GM12872 (cell line): ENCODE results near the gene DUSP3.

Source experiments
- CTCF ChIP-seq: IDR thresholded peaks from 3 replicates; pipeline ENCODE4 v1.5.1; 2011; ENCODE audit warnings: low read depth, mild to moderate bottlenecking, low read length, moderate library complexity; ENCODE audit not compliant: insufficient read depth

Gene DUSP3

GRCh38 chr17:43778337-43779144, at the start of gene DUSP3:
TSS of gene DUSP3 (minus strand) at chr17:43778977. CDS start at chr17:43778924, 53 bp downstream.
- TF ChIP-seq CTCF = no peak

GRCh38 chr17:43827596-43827995, 48.8 kb upstream of the DUSP3 start:
- TF ChIP-seq CTCF = no peak

- no peak for TF ChIP-seq CTCF
Measured at GRCh38 chr17:43826206-43826605, 47.4 kb upstream of the DUSP3 start.

GRCh38 chr17:43825567-43825966, 46.8 kb upstream of the DUSP3 start:
- TF ChIP-seq CTCF = no peak

GRCh38 chr17:43823350-43824084, 44.7 kb upstream of the DUSP3 start:
- TF ChIP-seq CTCF = no peak

GRCh38 chr17:43822570-43823190, 43.9 kb upstream of the DUSP3 start:
- TF ChIP-seq CTCF = no peak

GRCh38 chr17:43820759-43821158, 42.0 kb upstream of the DUSP3 start:
- TF ChIP-seq CTCF = no peak
